Measurements from ENCODE around the gene MGLL.
"Not testable (repeated sequence)": the region's sequence is repeated elsewhere in the genome, so short reads cannot be mapped to it uniquely, and the experiment has no call there.

- TF ChIP-seq CTCF, POLR2AphosphoS5, POLR2A (IDR thresholded peaks at IDR 0.05): not testable (repeated sequence)
These were observed 167.3 kb downstream of the MGLL start for GRCh38 chr3:127654993-127655392.

All from breast epithelium (tissue), 3 donors.